AML-193 (cell line): ENCODE measurements around the gene TAF9B.
A peak's percentile ranks its signal among the peaks of the same experiment; 100 is the strongest.
"Not testable (repeated sequence)": the region's sequence is repeated elsewhere in the genome, so short reads cannot be mapped to it uniquely, and the experiment has no call there.

Experiments used
- DNase-seq, 2 experiments: peaks; one replicate each; lab custom pipeline; 2025; lab: John Stamatoyannopoulos, UW

TAF9B gene, protein sequence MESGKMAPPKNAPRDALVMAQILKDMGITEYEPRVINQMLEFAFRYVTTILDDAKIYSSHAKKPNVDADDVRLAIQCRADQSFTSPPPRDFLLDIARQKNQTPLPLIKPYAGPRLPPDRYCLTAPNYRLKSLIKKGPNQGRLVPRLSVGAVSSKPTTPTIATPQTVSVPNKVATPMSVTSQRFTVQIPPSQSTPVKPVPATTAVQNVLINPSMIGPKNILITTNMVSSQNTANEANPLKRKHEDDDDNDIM

GRCh38 chrX:78139160-78140123 lies at the start of gene TAF9B:
TSS of gene TAF9B (minus strand) at chrX:78139650. CDS start at chrX:78139611, 39 bp downstream.
- DNase-seq, result peak; percentile 44 to 62

- DNase-seq, result no peak
These were observed 43.4 kb upstream of the TAF9B start for GRCh38 chrX:78182881-78183280.

GRCh38 chrX:78181307-78181706 lies 41.9 kb upstream of the TAF9B start:
- DNase-seq, result no peak

DNA sequence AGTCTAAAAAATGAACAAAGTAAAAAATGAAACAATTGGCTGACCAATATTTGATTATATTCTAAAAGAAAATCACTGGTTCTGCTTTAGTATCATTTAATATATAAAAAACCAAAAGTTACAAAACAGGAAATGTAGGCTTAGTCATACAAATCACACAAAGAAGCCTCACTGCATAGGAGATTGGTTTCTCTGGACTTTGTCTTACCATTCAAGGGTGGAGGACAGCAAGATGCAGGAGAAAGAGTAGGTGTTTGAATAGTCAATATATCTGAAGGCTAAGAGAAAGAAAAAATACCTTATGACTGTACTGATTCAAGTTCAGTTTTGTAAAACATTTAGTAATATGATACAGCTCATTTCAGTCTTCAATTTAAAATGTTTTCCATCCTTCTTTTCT lies 28.6 kb upstream of the TAF9B start:
- DNase-seq, result peak in 1 of 2 experiments; percentile 3

GRCh38 chrX:78165425-78165824 lies 26.0 kb upstream of the TAF9B start:
- DNase-seq, result no peak

DNA sequence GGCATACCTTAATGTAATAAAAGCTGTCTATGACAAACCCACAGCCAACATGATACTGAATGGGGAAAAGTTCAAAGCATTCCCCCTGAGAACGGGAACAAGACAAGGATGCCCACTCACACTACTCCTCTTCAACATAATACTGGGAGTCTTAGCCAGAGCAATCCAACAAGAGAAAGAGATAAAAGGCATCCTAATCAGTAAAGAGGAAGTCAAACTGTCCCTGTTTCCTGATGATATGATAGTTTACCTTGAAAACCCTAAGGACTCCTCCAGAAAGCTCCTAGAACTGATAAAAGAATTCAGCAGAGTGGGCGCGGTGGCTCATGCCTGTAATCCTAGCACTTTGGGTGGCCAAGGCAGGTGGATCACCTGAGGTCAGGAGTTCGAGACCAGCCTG lies 23.7 kb upstream of the TAF9B start:
- DNase-seq, result not testable (repeated sequence)

GRCh38 chrX:78160711-78161110 lies 21.3 kb upstream of the TAF9B start:
- DNase-seq, result not testable (repeated sequence)

DNA sequence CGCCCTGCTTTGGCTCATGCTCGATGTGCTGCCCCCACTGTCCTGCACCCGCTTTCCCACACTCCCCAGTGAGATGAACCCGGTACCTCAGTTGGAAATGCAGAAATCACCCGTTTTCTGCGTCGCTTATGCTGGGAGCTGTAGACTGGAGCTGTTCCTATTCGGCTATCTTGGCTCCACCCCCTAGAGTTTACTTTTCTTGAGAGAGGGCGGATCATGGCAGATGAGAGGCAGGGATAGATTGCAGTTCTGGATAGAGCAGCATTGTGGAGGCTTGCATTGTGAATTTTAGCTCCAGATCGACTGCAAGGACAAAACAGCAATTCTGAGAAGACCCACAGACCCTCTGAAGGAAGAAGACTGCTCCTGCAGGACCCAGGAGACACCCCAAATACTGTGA lies 18.4 kb upstream of the TAF9B start:
- not testable (repeated sequence) for DNase-seq

- not testable (repeated sequence) for DNase-seq
These were observed 17.9 kb upstream of the TAF9B start for GRCh38 chrX:78157373-78157772.

DNA sequence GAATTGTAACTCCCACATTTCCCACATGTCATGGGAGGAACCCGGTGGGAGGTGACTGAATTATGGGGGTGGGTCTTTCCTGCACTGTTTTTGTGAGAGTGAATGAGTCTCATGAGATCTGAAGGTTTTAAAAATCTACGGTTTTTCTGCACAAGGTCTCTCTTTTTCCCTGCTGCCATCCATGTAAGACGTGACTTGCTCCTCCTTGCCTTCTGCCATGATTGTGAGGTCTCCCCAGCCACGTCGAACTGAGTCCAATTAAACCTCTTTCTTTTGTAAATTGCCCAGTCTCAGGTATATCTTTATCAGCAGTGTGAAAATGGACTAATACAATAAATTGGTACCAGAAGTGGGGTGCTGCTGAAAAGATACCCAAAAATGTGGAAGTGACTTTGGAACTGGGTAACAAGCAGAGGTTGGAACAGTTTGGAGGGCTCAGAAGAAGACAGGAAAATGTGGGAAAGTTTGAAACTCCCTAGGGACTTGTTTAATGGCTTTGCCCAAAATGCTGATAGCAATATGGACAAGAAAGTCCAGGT lies 7.6 kb upstream of the TAF9B start:
- not testable (repeated sequence) for DNase-seq

DNA sequence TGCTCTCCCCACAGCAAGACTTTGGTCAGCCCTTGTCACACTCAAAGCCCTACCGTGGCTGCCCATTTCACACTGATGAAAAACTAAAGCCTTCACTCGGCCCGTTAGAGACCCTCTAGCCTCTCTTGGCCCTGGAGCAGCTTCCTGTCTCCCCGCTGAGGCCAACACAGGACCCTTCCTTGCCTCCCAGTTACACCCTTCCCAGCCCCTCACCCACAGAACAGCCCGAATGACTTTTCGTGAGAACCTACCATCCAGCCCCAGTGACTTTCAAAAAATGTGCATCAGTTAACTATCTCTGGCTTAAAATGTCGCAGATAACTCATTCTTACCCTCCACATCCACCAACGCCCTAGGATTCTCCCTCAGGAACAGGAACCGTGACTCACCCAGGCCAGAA lies 756 bp upstream of the TAF9B start:
- no peak for DNase-seq

GRCh38 chrX:78133238-78133960 lies 6.1 kb downstream of the TAF9B start:
- no peak for DNase-seq

DNA sequence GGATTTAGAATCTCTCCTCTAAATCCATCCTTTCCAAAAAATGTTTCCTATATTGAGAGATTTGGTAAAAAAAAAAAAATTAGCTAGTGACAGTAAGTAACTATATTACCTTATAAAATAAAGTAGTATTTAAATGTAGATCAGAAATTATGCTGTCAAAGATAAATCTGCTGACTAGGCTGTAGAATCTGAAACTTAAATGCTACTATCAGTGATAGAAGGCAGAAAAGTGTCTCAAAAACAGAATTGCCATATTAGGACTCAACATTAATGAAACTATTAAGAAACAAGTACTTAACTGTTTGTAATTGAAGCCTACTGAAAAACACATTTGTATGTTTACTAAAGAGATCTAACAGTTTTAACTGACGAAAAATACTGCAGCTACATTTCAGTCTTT lies 8.3 kb downstream of the TAF9B start:
- no peak for DNase-seq

DNA sequence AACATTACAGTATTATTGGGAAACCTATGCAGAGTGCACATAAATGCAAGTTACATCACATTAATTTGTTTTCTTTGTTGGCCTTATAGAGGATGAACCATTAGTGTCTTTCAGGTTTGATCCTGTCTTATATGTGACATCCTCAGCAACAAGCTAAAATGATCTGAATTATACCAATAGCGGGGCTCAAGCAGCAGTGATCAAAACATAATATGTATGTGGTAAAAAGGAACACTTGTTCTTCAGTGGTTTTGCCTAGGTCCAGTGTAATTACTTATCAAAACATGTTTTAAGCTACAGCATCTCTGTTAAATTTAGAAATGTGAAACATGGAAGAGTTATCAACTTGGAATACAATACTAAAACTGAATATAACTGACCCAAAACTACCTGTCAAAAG lies 9.1 kb downstream of the TAF9B start:
- no peak for DNase-seq

DNA sequence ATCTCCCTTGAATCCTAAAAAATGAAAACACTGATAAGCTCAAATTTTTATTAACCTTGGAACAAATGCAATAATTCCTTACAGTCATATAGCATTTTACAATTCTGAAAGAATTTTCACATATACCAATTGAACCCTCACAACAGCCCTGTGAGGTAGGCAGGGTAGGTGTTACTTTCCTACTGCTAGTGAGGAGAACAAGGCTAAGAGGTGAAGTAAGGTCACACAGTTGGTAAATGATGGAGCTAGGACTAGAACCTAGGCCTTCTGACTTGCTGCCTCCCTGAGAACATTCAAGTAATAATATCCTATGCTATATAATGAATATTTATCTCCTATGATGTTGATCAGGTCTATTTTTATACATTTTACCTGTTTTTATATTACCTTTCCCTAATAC lies 9.7 kb downstream of the TAF9B start:
- no peak for DNase-seq

DNA sequence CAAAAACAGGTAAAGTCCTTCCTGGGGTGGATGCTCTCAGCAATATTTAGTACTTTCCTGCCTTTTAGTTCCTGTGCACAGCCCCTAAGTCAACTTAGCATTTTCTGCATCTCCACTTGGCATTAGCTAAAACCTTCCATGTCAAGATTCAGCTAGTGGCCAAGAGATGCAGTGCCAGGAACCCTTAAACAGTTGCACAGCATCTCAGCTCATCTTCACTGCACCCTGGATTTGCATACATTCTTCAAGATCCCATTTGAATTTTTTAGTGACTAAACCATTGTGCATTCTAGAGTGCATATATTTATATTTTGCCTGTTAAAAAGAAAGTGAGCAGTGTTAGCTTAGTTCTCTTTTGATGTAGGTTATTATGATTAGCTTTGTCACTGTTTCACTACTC lies 13.7 kb downstream of the TAF9B start:
- not testable (repeated sequence) for DNase-seq

- DNase-seq, result no peak
These were observed 14.3 kb downstream of the TAF9B start for GRCh38 chrX:78125148-78125547.

DNA sequence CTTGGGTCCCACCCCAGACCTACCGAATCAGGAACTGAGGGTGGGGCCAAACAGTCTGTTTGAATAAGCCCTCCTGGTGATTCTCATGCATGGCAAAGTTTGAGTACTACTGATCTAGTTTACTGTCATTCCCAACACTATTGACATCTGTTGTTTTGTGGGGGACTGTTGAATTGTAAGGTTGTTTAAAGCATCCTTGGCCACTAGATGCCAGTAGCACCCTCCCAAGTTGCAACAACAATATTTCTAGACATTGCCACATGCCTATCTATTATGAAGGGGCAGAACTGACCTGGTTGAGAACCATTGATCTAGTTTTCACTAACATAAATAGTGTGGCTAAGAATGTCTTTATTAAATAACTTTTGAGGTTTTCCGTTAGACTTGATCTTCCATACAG lies 15.1 kb downstream of the TAF9B start:
- DNase-seq, result peak; percentile 17 to 28

DNA sequence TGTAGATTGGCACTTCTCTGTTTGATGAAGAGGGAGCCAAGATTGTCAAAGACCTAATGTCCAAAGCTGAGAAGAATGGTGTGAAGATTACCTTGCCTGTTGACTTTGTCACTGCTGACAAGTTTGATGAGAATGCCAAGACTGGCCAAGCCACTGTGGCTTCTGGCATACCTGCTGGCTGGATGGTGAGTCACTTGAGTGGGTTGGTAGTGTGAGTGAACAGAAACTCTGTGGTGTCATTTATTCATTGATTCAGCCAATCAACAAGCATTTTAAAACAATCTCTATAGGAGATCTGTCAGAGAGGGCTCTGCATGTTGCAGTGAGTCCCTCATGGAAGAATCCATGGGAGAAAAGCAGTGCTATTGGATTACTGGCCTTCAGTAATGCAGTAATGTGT lies 16.3 kb downstream of the TAF9B start:
- no peak for DNase-seq

GRCh38 chrX:78119521-78120227 lies 19.8 kb downstream of the TAF9B start:
- no peak for DNase-seq

DNA sequence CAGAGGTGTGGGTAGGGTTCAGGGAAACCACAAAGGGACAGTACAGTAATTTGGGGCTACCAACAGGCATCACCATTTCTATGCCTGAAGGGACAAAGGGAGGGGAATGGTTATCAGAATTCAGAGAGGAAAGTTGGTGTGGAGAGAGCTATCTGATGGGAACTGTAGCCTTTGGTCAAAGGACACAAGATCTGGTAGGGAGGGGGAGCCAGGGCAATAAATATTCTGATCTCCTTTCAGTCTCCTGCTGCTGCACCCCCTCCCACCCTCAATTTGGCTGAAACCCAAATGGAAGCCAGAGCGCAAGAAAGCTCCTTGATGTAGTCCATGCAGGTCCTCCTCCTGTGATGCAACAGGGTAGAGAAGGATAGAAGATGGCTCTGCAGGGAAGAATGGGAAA lies 20.8 kb downstream of the TAF9B start:
- DNase-seq, result no peak

DNA sequence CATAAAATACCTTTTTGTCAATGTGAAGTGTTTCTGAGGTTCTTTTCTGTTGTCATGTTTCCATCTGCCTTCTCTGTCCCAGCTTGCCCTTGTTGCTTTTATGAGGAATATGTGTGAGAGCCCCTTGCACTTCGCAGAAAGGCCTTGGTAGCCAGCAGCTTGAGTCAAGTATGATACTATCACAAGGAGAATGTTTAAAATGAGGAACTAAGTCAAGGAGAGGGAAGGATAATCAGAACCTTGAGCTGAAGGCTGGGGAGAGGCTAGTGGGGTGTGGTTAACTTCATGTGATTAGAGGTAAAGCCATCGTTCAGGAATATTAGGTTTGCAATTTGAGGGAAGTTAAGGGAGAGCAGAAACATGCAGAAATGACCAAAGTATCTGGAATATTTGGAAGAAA lies 22.7 kb downstream of the TAF9B start:
- DNase-seq, result peak in 1 of 2 experiments; percentile 4
